ENCODE measurements around the gene SEPSECS.

DNA sequence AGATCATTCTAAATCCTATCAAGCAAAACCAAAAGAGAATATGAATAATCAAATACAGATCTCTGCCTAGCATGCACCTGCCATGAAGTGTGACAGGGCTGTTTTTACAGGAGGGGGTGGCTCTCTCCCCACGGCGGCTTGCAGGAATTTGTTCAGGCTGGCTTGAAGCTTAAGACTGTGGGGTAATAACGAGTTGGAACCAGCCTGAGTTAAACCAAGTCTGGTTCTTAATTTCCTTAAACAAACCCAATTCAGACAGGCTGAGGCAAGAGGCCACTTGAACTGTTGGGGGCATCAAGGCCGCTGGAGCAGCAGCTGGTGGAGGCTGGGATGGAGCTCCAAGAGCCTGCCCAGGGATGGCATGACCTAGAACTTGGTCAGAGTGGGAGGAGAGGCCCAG lies 84.4 kb downstream of the SEPSECS start:
- TF ChIP-seq, protein P1, sequence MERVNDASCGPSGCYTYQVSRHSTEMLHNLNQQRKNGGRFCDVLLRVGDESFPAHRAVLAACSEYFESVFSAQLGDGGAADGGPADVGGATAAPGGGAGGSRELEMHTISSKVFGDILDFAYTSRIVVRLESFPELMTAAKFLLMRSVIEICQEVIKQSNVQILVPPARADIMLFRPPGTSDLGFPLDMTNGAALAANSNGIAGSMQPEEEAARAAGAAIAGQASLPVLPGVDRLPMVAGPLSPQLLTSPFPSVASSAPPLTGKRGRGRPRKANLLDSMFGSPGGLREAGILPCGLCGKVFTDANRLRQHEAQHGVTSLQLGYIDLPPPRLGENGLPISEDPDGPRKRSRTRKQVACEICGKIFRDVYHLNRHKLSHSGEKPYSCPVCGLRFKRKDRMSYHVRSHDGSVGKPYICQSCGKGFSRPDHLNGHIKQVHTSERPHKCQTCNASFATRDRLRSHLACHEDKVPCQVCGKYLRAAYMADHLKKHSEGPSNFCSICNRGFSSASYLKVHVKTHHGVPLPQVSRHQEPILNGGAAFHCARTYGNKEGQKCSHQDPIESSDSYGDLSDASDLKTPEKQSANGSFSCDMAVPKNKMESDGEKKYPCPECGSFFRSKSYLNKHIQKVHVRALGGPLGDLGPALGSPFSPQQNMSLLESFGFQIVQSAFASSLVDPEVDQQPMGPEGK (CRISPR knock-in tag; IDR thresholded peaks at IDR 0.05; ENCODE audit: borderline replicate concordance): no peak
- TF ChIP-seq ARNTL (CRISPR knock-in tag; IDR thresholded peaks at IDR 0.05; ENCODE audit: borderline replicate concordance, low read depth) (no peak), ZFP3 (CRISPR knock-in tag; IDR thresholded peaks at IDR 0.05) (no peak), GLIS3 (CRISPR knock-in tag; IDR thresholded peaks at IDR 0.05) (no peak), RARB (CRISPR knock-in tag; IDR thresholded peaks at IDR 0.05) (no peak), ZFP30 (CRISPR knock-in tag; IDR thresholded peaks at IDR 0.05) (no peak)
- TF ChIP-seq, protein P2, sequence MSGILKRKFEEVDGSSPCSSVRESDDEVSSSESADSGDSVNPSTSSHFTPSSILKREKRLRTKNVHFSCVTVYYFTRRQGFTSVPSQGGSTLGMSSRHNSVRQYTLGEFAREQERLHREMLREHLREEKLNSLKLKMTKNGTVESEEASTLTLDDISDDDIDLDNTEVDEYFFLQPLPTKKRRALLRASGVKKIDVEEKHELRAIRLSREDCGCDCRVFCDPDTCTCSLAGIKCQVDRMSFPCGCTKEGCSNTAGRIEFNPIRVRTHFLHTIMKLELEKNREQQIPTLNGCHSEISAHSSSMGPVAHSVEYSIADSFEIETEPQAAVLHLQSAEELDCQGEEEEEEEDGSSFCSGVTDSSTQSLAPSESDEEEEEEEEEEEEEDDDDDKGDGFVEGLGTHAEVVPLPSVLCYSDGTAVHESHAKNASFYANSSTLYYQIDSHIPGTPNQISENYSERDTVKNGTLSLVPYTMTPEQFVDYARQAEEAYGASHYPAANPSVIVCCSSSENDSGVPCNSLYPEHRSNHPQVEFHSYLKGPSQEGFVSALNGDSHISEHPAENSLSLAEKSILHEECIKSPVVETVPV (CRISPR knock-in tag; IDR thresholded peaks at IDR 0.05): no peak
